ENCODE data around the gene PODXL2. TPM values are rescaled to one million over a fixed set of nuclear protein-coding genes. Genes with fewer than 3 reads are reported as not detected.

PODXL2 gene
- total RNA-seq, 1 experiment from 2014 or later, result 84.7 TPM

DNA sequence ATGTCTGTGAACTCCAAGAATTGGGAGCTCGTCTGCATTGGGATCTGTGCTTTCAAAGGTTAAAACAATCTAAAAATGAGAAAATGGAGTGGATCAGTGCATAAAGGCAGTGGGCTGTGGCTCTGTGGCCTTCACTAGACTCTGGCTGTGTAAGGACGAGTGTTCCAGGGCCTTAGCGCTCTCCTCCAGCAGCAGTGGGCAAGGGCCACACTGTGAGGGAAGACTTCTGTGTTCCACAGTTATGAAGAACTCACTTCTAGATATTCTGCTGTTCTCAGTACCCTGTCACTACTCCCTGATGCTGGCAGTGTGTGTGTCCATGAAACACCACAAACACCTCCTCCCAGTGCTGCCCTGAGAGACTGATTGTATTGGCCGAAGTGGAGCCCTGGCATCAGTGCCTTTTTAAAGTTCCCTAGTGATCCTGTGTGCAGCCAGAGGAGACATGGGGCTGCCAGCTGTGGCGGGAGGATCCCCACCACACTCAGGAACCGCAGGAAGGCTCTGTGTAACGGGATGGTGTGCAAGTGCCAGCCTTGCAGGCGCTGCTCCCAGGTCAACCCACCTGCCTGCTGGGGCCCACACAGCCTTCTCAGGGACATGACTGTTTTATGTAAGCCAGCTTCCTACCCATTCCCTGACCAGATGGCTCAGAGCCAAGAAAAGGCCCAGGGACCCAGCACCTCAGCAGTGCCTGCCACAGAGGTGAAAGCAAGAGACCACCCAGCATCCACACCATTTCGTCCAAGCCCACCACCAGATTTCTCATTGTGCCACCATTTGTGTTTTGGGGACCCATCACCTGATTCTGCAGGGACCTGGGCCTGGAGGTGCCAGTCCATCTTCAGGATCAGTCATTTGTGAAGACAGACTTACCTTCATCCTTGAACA, 84.1 kb downstream of the PODXL2 start:
- Histone ChIP-seq H3K4me3 (no peak overlapping the region), H3K36me3 (peaks cover 31% of the 10 kb centered on the region), H3K27me3 (no peaks in the 10 kb centered on the region), H3K9me3 (no peaks in the 10 kb centered on the region)
- no peak for DNase-seq

DNA sequence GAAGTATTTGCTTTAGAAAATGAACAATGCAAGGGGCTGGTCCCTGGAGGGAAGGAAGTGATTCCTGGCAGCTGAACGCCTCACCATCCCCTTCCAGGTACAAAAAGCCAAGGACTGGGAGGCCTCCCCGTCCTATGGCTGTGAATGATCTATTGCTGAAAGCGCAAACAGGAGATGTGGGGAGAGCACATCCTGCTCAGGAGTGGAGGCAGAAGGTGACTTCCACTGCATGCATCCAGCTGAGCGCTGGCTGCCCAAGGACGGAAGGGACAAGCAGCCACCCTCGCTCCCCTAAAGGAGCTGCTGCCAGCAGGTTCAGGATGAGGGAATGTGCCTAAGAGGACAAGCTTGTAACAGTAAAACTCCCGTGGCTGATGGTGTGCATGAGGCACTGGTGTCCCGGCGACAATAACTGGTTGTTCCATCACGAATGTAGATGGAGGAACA, 85.2 kb downstream of the PODXL2 start:
- Histone ChIP-seq H3K36me3 (peaks cover 27% of the 10 kb centered on the region), H3K4me3 (no peak overlapping the region), H3K9me3 (no peaks in the 10 kb centered on the region), H3K27me3 (no peaks in the 10 kb centered on the region)
- no peak for DNase-seq

DNA sequence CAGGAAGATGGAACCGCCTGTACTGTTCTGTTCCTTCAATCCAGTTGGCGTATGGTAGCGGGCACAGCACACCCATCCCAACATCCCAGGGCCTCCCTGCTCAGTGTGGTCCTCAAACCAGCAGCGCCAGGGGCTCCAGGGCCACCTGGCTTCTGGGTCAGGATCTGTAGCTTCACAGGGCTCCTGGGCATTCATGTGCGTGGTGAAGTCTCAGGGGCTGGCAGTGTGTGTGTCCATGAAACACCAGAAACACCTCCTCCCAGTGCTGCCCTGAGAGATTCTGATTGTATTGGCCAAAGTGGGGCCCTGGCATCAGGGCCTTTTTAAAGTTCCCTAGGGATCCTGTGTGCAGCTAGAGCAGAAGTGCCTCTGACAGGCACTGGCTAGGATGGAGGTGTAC, 85.9 kb downstream of the PODXL2 start:
- H3K36me3 ChIP-seq, result peaks cover 20% of the 10 kb centered on the region
- H3K27me3 ChIP-seq, result no peaks in the 10 kb centered on the region
- DNase-seq, result no peak
- no peaks in the 10 kb centered on the region for H3K9me3 ChIP-seq
- H3K4me3 ChIP-seq, result no peak overlapping the region

DNA sequence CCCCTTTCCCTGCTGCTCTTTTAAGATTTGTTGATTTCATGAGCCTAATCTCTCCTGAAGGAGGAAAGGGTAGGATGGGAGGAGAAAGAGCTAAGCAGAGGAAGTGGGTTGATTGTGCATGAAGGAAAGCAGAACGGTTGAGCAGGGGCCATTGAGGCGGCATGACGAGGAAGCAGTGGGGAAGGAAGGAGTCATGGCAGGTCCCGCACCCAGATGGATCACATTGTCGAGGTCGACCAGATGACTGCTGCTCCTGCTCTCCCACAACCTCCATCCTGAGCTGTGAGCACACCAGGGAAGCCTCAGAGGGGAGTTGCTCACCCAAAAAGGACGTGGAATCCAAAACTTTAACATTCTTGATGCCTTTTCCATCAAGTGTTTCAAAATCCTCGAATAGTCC, 86.5 kb downstream of the PODXL2 start:
- no peaks in the 10 kb centered on the region for H3K9me3 ChIP-seq
- H3K36me3 ChIP-seq, result peaks cover 17% of the 10 kb centered on the region; the same call in 1 of the 2 replicates
- no peak for DNase-seq
- H3K4me3 ChIP-seq, result no peak overlapping the region
- H3K27me3 ChIP-seq, result no peaks in the 10 kb centered on the region

DNA sequence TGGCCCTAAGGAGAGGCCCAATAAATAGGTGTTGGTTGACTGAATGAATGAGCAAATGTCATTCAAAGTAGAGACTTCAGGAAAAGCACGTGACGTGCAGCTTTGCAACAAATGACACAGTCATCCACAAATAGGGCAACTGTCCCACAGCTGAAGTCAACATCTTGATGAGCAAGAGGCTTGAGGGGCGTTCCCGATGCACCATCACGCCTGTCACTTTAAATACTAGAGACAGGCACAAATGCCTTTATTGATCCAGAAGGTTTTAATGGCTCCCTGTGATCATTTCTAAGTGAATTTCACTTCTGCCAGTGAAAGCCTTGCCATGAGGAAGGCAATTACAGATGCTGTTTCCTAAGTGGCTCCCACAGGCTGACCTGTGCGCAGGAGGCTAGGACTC, 87.4 kb downstream of the PODXL2 start:
- H3K9me3 ChIP-seq, result no peaks in the 10 kb centered on the region
- peaks cover 17% of the 10 kb centered on the region; the same call in 1 of the 2 replicates for H3K36me3 ChIP-seq
- H3K4me3 ChIP-seq, result no peak overlapping the region
- H3K27me3 ChIP-seq, result no peaks in the 10 kb centered on the region
- no peak for DNase-seq

DNA sequence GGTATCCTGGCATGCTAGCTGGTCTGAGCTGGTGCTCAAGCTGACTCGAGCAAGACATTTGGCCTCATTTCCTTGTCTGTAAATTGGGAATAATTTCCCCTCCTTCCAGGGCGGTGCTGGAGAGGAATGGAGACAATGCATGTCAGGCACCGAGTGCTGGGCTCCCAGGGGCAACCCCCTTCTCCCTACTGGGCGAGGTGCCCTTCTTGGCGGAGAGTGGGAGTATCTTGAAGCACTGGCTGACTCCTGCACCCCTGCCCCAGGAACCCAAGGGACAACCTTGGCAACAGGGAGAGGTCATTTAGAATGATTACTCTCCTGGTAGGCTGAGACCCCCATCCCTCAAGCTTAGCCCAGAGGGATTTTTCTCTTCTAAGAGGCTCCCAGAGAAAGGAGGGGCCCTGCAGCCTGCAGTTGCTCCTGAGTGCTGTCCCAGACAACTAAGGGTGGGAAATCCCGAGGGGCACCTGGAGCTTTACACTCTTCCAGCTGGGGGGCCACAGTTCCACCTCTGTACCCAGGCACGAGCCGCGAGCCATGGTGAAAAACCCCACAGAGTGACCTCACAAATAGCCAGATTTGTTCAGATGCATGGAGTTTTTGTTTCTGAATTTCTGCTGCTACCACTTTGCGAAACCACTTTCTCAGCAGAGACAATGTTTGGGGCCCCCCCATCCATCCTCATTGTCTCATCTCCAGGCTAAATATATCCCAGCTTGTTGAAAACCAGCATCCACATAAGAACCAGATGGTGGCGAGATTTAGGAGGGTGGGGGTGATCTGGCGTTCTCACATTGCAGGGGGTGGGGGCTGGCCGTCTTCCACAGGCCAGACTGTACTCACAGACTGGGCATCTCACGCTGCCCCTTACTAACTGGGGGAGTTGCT, 88.6 kb downstream of the PODXL2 start:
- H3K9me3 ChIP-seq, result no peaks in the 10 kb centered on the region
- no peak for DNase-seq

DNA sequence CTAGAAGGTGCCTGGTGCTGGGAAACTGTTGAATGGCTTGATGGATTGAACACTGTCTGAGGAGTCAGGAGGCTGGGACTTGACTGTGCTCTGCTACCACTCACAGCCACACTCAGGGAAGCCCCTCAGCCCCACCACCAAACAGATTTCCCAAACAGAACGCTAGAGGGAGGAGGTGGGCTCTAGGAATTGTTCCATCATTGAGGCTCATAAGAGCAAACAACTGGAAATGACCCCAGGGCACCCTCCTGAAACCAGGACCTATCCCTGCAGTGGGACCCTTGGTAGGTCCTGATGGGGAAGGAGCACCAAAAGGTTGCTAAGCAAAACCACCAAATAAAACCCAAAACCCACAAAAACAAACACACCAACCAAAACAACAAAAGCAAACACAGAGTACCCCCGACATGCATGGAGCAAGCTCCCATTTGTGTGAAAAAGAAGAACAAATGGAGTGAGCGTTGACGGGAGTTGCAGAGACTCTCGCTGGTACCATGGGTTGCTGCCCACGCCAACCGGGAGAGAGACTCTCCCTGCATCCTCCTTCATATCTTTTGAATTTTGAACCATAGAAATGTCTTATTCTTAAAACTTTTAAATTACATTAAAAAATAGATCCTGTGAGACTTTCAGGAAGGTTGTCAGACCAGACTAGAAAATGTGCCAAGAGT, 89.4 kb downstream of the PODXL2 start:
- Histone ChIP-seq H3K36me3 (peaks cover 18% of the 10 kb centered on the region), H3K27me3 (no peaks in the 10 kb centered on the region), H3K4me3 (no peak overlapping the region), H3K9me3 (no peaks in the 10 kb centered on the region)
- DNase-seq, result no peak

More for the DNA sequence above, 88.6 kb downstream of the PODXL2 start:
- Histone ChIP-seq H3K27me3 (no peaks in the 10 kb centered on the region), H3K36me3 (peaks cover 18% of the 10 kb centered on the region), H3K4me3 (no peak overlapping the region)

DNA sequence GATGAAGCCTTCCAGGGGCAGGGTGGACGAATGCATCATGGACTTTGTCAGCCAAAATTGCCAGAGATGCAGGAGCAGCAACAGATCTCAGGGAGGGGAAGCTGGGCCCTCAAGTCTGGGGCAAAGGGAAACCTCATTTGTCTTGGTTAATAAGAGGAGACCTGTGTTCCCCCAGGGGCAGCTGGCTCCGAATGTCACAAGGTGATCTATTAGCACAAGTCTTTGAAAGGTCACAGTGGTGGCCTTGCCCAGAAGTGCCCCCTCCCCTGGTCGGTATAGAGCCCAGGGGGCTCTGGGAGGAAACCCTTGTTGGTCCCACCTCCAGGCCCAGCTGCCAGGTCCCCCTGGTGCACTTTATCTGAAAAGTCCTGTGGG, 89.9 kb downstream of the PODXL2 start:
- Histone ChIP-seq H3K36me3 (peaks cover 19% of the 10 kb centered on the region), H3K4me3 (no peak overlapping the region), H3K9me3 (no peaks in the 10 kb centered on the region), H3K27me3 (no peaks in the 10 kb centered on the region)
- DNase-seq, result no peak

DNA sequence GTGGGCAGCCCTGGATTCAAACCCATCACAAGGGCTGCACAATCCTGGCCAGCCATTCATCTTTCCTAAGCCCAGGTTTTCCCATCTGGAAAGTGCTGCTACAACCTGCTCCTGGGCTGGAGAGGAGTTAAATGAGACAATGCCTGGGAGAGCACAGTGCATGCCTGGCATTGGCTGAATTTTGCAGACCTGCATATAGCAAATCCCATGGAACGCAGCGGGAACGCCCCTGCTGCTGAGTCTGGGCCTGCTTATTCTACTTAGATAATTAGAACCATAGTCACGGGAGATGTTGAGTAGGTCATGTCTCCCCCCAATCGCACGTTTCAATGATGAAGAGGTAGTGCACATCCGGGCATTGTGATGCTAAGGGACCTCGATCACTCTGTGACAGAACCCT, 90.4 kb downstream of the PODXL2 start:
- Histone ChIP-seq H3K27me3 (no peaks in the 10 kb centered on the region), H3K4me3 (no peak overlapping the region), H3K36me3 (peaks cover 19% of the 10 kb centered on the region), H3K9me3 (no peaks in the 10 kb centered on the region)
- no peak for DNase-seq

DNA sequence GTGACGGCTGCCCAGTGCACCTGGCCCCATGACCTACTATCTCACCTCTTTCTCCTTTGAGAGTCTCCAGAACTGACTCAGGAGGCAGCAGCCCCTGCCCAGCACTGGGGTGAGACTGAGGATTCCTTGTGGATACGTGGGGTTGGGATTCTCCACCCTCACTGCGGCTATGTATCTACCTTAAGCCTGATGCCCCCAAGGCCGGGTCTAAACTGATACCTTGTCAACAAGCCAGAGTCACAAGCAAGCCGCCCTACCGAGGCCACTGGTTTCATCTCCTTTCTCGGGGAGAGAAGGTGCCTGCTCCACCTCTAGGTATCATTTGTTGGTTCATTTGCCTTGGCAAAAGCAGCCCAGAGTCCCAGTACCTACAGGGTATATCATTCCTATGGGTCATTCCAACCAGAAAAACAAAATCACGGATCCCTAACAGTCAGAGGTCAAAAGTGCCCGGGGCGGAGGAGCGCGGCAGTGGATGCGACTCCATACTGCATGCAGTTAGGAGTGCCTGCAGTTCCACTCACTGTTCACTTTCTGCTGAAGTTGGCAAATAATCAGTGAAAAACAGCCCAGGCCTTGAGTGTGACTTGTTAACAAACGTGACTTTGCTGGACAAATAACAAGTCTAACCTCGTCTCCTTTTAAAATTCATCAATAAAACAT, 91.3 kb downstream of the PODXL2 start:
- DNase-seq, result no peak
- H3K4me3 ChIP-seq, result no peak overlapping the region
- H3K27me3 ChIP-seq, result no peaks in the 10 kb centered on the region

DNA sequence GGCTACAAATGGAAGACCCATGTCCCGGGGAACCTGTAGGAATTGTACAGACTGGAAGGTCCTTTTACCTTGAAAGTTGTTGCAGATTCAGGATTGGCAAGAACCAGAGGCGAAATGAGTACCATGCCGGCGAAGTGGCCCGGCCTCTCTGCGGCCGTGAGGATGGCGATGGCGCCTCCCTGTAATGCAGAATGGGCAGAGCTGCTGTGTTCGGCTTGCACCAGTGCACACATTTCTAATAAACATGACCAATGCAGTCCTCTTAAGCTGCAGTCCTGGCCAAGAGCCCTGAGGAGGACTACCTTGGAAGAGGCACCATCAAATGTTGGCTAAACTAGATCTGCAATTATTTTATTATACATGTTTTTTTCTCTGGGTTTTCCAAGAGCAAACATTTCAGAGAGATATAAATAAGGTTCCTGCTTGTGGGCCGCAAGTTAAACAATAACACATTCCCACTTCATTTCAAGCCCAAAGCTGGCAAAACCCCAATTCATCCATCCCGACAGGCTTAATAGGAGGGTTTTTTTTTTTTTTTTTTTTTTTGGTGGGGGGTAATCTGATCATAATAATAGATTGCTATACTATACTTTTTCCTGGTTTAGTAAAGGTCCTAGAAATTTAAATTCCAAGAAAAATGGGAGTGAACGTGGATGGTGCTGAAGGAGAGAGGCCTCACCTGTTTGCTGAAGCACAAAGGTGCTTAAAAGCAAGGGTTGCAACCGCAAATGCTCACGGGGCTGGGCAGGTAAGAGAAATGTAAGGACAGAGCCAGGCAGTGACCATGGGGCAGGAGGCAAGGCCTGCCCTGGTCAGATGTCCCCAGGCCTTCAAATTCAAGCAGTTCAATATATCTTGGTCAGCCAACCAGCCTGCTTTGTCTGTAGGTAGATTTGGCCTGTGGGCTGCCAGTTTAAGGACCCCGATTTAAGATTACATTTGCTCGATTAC, 92.3 kb downstream of the PODXL2 start:
- Histone ChIP-seq H3K9me3 (no peaks in the 10 kb centered on the region), H3K4me3 (no peak overlapping the region), H3K36me3 (peaks cover 19% of the 10 kb centered on the region), H3K27me3 (no peaks in the 10 kb centered on the region)
- no peak for DNase-seq

More for the DNA sequence above, 91.3 kb downstream of the PODXL2 start:
- Histone ChIP-seq H3K36me3 (peaks cover 19% of the 10 kb centered on the region), H3K9me3 (no peaks in the 10 kb centered on the region)

DNA sequence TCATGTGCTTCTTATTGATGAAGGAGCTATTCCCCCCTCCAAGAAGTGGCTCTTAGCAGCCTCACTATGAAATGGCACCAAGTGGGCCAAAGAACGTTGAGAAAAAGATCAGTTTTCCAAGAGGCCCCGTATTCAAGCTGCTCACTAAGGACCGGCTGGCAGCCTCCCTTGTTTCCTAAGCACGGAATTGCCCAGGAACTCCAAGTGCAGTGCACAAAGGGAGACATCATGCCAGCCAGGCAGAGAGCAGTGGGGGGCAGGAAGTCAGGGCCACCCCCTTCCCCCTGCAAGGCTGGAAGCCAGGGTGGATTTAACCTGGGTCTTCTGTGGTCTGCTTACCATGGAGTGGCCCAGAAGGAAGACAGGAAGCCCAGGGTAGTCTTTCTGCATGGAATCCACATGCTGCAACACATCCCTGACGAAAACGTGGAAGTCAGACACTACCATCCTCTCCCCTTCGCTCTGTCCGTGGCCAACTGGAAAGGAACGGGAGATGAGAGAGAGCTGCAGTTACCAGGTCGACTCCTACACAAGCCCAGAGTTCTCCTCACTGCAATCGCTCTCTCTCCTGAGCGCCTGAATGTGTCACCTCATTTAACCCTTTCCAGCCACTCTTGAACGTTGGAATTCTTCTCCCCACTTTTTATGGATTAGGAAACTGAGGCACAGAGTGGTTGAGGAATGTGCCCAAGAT, 93.3 kb downstream of the PODXL2 start:
- Histone ChIP-seq H3K27me3 (no peaks in the 10 kb centered on the region), H3K9me3 (no peaks in the 10 kb centered on the region), H3K36me3 (peaks cover 19% of the 10 kb centered on the region), H3K4me3 (no peak overlapping the region)
- no peak for DNase-seq
